NB4 (cell line): ENCODE measurements around the gene ARHGEF4.

ENCODE experiments used
- DNase-seq: peaks from one replicate; pipeline ENCODE4 v3.0.0; 2010; ENCODE audit warnings: low read depth
- H3K4me3 ChIP-seq: one replicate; pipeline ENCODE4 v1.5.1; 2011; ENCODE audit warnings: mild to moderate bottlenecking, low read depth, low read length, moderate library complexity
- CTCF ChIP-seq: IDR thresholded peaks from one replicate; pipeline ENCODE4 v1.5.1; 2012; ENCODE audit warnings: low read depth, low read length
- MAX ChIP-seq: IDR thresholded peaks from 2 replicates; pipeline ENCODE4 v1.6.1; 2011; ENCODE audit warnings: low read depth, low read length
- MYC ChIP-seq: IDR thresholded peaks from 2 replicates; pipeline ENCODE4 v1.6.1; 2011; ENCODE audit warnings: low read depth, low read length
- POLR2A ChIP-seq: IDR thresholded peaks from 2 replicates; pipeline ENCODE4 v1.6.1; 2011; ENCODE audit warnings: mild to moderate bottlenecking; ENCODE audit not compliant: insufficient read length; ENCODE audit errors: extremely low read depth

ARHGEF4 gene

GRCh38 chr2:131029812-131030211 is 193.1 kb downstream of the ARHGEF4 start:
- TF ChIP-seq POLR2A (no peak), MAX (no peak), MYC (no peak), CTCF (no peak)
- no peak for DNase-seq
- H3K4me3 ChIP-seq = no peak overlapping the region

- H3K4me3 ChIP-seq = no peak overlapping the region
- TF ChIP-seq POLR2A (no peak), MYC (no peak), CTCF (no peak), MAX (no peak)
- no peak for DNase-seq
Measured at GRCh38 chr2:131030478-131030971, 193.8 kb downstream of the ARHGEF4 start.

GRCh38 chr2:131031431-131031841 is 194.7 kb downstream of the ARHGEF4 start:
- no peak for TF ChIP-seq MAX
- no peak for TF ChIP-seq CTCF
- no peak for TF ChIP-seq MYC
- no peak for TF ChIP-seq POLR2A
- no peak for DNase-seq
- H3K4me3 ChIP-seq = no peak overlapping the region

GRCh38 chr2:131031875-131032274 is 195.2 kb downstream of the ARHGEF4 start:
- TF ChIP-seq POLR2A (no peak), MYC (no peak), MAX (no peak), CTCF (no peak)
- H3K4me3 ChIP-seq = no peak overlapping the region
- no peak for DNase-seq

GRCh38 chr2:131032393-131032836 is 195.7 kb downstream of the ARHGEF4 start:
- no peak overlapping the region for H3K4me3 ChIP-seq
- TF ChIP-seq MYC (no peak), MAX (no peak), POLR2A (no peak)
- DNase-seq = no peak

GRCh38 chr2:131033786-131034121 is 197.0 kb downstream of the ARHGEF4 start:
- TF ChIP-seq MYC = no peak
- TF ChIP-seq POLR2A = no peak
- no peak for TF ChIP-seq MAX
- no peak for TF ChIP-seq CTCF
- H3K4me3 ChIP-seq = no peak overlapping the region
- DNase-seq = no peak
